HG02970 (cell line): ENCODE measurements around the gene ZNF775.

Experiments
- ATAC-seq: cut with Tn5 transposase; IDR thresholded peaks from one replicate; pipeline ENCODE4 v1.9.1; 2021; ENCODE audit warnings: mild to moderate bottlenecking, moderate library complexity, moderate number of reproducible peaks; ENCODE audit not compliant: unreplicated experiment, low FRiP score

The ZNF775 gene

DNA sequence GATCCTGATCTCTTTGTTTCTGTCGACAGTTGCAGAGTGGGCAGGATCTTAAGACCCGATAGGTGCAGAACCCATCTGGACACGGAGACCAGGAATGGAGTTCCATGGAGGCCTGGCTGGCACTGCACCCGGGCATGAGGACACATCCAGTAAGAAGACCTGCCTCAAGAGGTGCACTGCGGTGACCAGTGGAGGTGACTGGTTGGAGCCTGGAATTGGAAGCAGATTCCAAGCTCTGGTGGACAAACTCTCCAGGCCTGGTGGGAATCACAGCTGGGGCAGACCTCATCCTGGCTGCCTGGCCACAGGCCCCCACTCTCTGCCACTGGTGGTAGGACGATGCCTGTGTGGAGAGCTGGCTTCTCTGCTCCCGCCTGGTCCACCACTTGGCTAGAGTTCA, 31.0 kb downstream of the ZNF775 start:
- ATAC-seq, result no peak

GRCh38 chr7:150410680-150411346, 31.7 kb downstream of the ZNF775 start:
- ATAC-seq, result no peak

DNA sequence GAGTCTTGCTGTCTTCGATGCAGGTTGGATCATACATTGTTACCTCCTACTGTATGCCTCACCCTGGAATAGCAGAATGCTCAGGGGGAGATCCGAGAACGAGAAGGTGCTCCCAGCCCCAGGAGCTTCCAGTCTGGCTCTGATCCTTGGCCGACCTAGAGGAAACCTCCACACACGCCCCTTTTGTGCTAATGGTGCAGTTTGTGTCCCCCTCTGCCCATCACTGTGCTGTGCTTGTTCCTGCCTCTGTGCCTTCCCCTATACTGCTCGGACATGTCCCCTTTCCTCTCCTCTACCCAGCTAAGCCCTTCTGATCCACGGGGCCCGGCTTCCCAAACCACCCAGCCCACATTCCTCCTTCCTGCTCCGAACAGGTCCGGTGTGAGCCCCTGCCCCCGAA, 32.5 kb downstream of the ZNF775 start:
- ATAC-seq, result no peak

GRCh38 chr7:150412016-150412415, 32.9 kb downstream of the ZNF775 start:
- no peak for ATAC-seq

GRCh38 chr7:150412518-150413488, 33.7 kb downstream of the ZNF775 start:
- no peak for ATAC-seq

- no peak for ATAC-seq
Observed at GRCh38 chr7:150413640-150414081, 34.5 kb downstream of the ZNF775 start.

DNA sequence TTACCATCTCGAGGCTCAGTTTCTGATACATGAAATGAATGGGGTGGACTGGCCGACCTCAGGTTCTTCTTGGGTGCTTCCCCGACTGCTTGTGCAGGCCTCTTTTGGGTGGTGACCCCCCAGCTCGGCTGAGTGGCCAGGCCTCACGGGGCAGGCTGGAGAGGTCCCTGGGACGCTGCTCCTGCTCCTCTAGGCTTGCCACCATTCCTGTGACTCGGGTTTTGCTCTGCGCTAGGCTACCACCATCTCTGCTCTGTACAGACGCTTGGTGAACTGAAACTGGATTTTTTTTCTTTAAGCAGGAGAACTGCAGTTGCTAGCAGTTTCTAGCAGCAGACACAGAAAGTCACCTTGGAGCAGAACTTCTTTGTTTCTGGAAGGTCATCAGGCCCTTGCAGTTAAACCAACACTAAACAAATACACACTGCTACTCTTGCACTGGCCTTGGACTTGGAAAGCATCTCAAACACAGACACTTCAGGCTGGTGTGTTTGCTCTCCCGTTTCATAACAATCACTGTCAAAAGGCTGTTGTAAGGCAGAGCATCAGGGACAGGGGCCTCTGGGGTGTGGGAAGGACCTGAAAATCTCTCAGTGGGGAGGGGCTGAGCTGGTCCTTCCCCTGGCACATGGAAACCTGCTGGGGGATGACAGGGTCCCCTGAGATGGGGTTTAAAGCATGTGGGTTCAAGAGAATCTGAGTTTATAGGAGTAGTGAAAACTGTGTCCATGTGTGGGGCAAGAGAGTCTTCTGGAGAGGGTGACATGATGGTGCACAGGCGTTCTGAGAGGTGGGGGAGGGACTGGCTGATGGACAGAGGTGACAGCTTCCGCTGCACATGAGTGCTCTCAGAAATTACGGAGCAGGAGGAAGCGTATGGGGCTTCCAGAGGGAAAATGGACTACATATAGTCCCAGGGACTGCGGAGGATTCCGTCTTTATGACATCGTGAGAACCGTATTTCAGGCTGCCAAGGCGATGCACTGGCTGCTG, 36.3 kb downstream of the ZNF775 start:
- ATAC-seq, result no peak

GRCh38 chr7:150417239-150417638, 38.1 kb downstream of the ZNF775 start:
- no peak for ATAC-seq

DNA sequence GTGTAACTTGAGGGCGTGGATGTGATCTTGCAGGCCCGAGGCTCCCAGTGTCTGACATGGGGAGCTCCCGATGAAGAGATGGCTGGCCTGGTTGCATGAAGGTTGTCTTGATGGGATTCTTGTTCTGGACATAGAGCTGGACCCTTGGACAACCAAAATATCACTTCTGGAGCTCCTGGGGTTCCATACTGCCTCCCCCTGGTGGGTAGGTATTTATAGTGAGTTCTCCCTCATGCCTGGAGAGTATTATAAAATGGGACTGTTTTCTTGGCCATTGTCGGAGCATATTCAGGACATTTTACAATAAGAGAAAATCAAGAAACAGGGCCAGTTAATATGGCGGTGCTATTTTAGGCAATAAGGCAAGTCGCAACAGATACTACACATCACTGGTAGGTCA, 38.7 kb downstream of the ZNF775 start:
- no peak for ATAC-seq

- no peak for ATAC-seq
Observed at GRCh38 chr7:150420242-150420641, 41.1 kb downstream of the ZNF775 start.

DNA sequence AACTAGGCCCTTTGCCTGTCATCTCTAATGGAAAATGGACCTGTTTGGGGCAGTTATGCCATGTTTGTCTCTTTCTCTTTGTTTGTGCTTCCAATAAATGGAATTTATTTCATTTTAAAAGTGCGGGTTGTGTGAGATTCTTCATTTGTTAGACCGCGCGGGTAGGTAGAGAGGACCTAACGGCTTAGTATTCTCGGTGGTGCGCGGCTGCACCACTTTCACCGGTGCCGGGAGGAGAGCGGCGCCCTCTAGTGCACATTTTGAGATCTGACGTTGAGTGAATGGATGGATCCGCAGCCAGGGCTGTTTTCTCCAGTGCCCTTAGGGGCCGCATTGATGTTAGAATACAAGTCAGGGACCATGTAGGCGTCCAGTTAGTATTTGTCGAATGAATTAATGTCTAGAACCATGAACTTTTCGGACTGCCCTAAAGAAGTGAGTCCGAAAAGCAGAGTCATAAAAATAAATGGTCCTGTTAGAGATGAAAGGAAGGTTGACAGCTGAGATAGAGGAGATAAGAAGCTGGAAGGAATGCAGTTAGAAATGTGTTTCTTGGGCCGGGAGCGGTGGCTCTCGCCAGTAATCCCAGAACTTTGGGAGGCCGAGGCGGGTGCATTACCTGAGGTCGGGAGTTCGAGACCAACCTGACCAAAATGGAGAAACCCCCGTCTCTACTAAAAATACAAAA, 42.0 kb downstream of the ZNF775 start:
- ATAC-seq, result no peak

GRCh38 chr7:150421831-150422230, 42.7 kb downstream of the ZNF775 start:
- no peak for ATAC-seq

- ATAC-seq, result no peak
Observed at GRCh38 chr7:150425670-150426069, 46.5 kb downstream of the ZNF775 start.

- no peak for ATAC-seq
Observed at GRCh38 chr7:150428671-150429451, 49.7 kb downstream of the ZNF775 start.

DNA sequence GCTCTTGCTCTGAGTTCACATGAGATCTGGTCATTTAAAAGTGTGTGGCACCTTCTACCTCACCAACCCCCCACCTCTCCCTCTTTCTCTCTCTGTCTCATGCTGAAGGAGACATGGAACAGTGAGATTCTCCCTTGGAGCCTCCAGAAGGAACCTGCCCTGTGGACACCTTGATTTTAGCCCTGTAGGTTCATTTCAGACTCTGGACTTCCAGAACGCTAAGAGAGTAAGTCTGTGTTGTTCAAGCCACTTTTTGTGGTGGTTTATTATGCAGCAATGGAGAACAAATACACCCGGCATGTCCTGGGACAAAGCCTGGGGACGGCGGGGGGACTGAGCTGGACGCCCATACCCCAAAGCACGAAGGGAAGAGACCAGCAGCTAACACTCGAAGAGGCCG, 50.6 kb downstream of the ZNF775 start:
- ATAC-seq, result no peak

- no peak for ATAC-seq
Observed at GRCh38 chr7:150430465-150431085, 51.4 kb downstream of the ZNF775 start.

DNA sequence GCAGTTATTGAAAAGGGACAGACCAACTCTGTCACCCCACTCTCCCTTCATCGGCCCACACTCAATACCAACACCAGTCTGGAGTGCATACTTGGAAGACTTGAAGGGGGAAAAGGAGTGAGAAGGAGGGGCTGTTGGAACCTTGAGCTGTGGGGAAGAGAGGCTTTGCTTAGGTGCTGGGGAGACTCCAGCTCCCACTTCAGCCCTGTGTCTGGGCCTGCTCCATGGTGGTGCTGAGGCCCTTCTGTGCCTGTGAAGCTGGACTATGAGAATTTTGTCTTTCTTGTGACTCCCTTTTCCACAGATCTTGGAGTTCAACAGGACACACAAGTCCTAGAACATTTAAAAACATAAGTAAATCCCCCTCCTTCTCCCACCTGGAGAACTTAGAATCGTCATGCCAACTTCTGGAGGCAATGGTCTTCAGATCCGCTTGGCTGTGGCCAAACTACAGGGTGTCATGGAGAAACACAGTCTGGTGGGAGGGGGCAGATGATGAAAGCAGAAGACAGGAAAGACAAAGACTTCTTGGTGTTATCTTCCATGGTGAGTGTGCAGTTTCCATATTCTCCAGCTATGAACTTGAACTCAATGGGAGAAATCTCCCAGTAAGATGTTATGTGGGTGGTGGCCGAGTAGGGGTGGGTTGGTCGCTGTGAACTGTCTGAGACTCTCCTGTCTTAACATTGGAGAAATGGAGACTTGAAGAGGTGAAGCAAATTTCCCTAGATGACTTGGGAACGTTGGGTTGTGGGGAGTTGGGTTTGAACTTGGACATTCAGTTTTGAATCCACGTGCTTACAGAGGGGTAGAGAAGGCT, 52.9 kb downstream of the ZNF775 start:
- no peak for ATAC-seq
